GM12878 (cell line): ENCODE measurements around the gene AGER. TPM values are rescaled to one million over a fixed set of nuclear protein-coding genes. Genes with fewer than 3 reads are reported as not detected.

ENCODE experiments used
- ATF7 ChIP-seq: fragments of 450-650 bp; IDR thresholded peaks from 2 replicates; pipeline ENCODE4 v1.6.1; 2016; ENCODE audit warnings: low read depth, mild to moderate bottlenecking
- CBX3 ChIP-seq: fragments of 200-600 bp; sonication (generic); IDR thresholded peaks from 2 replicates; pipeline ENCODE4 v1.6.1; 2016; ENCODE audit warnings: low read depth, borderline replicate concordance
- CBX5 ChIP-seq: sonication (generic); IDR thresholded peaks from 2 replicates; pipeline ENCODE4 v1.6.1; 2016; ENCODE audit warnings: low read depth, moderate library complexity, mild to moderate bottlenecking, inconsistent platforms
- CEBPB ChIP-seq, 2 experiments: fragments of 150-350 bp in 1 of 2; IDR thresholded peaks; 2 replicates each; pipeline ENCODE4 v1.6.1; 2012 to 2014; ENCODE audit warnings: low read depth in 2 of 2, low read length in 2 of 2, borderline replicate concordance in 1 of 2, inconsistent platforms in 1 of 2
- CHD4 ChIP-seq: fragments of 200-600 bp; sonication (generic); IDR thresholded peaks from 2 replicates; pipeline ENCODE4 v1.6.1; 2016; ENCODE audit warnings: mild to moderate bottlenecking
- HDGF ChIP-seq: fragments of 450-650 bp; IDR thresholded peaks from 2 replicates; pipeline ENCODE4 v1.6.1; 2016; ENCODE audit warnings: antibody characterized with exemption
- NR2C2 ChIP-seq: IDR thresholded peaks from 2 replicates; pipeline ENCODE4 v1.6.1; 2011; ENCODE audit warnings: borderline replicate concordance, low read depth; ENCODE audit not compliant: control insufficient read depth, insufficient read length
- RCOR1 ChIP-seq: conservative IDR thresholded peaks from 2 replicates; pipeline ENCODE4 v1.6.1; 2012; ENCODE audit warnings: low read depth, low read length, improper control_type of control experiment
- SIN3A ChIP-seq: IDR thresholded peaks from 2 replicates; pipeline ENCODE4 v1.6.1; 2012; ENCODE audit warnings: low read depth, low read length, improper control_type of control experiment
- SIX5 ChIP-seq: IDR thresholded peaks from 2 replicates; pipeline ENCODE4 v1.6.1; 2011; ENCODE audit warnings: mild to moderate bottlenecking, low read depth, low read length, moderate library complexity; ENCODE audit not compliant: severe bottlenecking
- WRNIP1 ChIP-seq: IDR thresholded peaks from 2 replicates; pipeline ENCODE4 v1.6.1; 2011; ENCODE audit warnings: low read depth, low read length, improper control_type of control experiment, borderline replicate concordance
- ZBTB11 ChIP-seq: fragments of 450-650 bp; formaldehyde crosslinking; IDR thresholded peaks from 2 replicates; pipeline ENCODE4 v1.5.0; 2022; ENCODE audit warnings: mild to moderate bottlenecking, missing genetic modification characterization
- ZNF207 ChIP-seq: fragments of 450-650 bp; IDR thresholded peaks from 2 replicates; pipeline ENCODE4 v1.6.1; 2014; ENCODE audit warnings: antibody characterized with exemption, mild to moderate bottlenecking, borderline replicate concordance
- ZNF687 ChIP-seq: fragments of 450-650 bp; IDR thresholded peaks from 2 replicates; pipeline ENCODE4 v1.6.1; 2017; ENCODE audit warnings: mild to moderate bottlenecking, moderate library complexity
- polyA plus RNA-seq, 11 experiments: library from polyadenylated mRNA; depleted of rRNA in 4 of 11; unstranded in 6 of 11; stranded (reverse) in 5 of 11; fragments of >200 nt; fragmentation: Nextera tagmentation in 4 of 11; fragmentation: Illumina TruSeq in 1 of 11; extraction: Ambion mirVana in 4 of 11; extraction: Trizol in 1 of 11; gene quantifications; 1 replicate in 1 of 11; 2 replicates in 10 of 11; pipeline versions ENCODE4 v1.2.1 to v1.2.3, GENCODE V29; 2011 to 2016; ENCODE audit warnings: inconsistent platforms in 2 of 11, missing spikeins in 2 of 11, low read depth in 1 of 11
- total RNA-seq, 4 experiments: library from RNA; depleted of rRNA in 3 of 4; stranded (reverse); fragments of >200 nt in 3 of 4; fragmentation: Illumina TruSeq in 1 of 4; extraction: Trizol in 1 of 4; gene quantifications; 2 replicates each; pipeline versions ENCODE4 v1.2.1 to v1.2.3, GENCODE V29; 2013 to 2021
- TF ChIP-seq, protein P1 (sequence below): fragments of 450-650 bp; IDR thresholded peaks from 2 replicates; pipeline ENCODE4 v1.6.1; 2017; ENCODE audit warnings: antibody characterized with exemption, mild to moderate bottlenecking, moderate library complexity
- TF ChIP-seq, protein P2 (sequence below): fragments of 450-650 bp; IDR thresholded peaks from 2 replicates; pipeline ENCODE4 v1.6.1; 2017; ENCODE audit warnings: borderline replicate concordance
- TF ChIP-seq, protein P3 (sequence below): IDR thresholded peaks from 2 replicates; pipeline ENCODE4 v1.6.1; 2011; ENCODE audit warnings: low read depth, mild to moderate bottlenecking, low read length, moderate library complexity, borderline replicate concordance; ENCODE audit errors: extremely low read depth

Gene AGER
- total and polyA plus RNA-seq, 10 of the 15 experiments (the other 5 are each of a cell fraction or from before 2014, with no cell fraction given), result 1.1 to 18.2 (median 3.9) TPM

DNA sequence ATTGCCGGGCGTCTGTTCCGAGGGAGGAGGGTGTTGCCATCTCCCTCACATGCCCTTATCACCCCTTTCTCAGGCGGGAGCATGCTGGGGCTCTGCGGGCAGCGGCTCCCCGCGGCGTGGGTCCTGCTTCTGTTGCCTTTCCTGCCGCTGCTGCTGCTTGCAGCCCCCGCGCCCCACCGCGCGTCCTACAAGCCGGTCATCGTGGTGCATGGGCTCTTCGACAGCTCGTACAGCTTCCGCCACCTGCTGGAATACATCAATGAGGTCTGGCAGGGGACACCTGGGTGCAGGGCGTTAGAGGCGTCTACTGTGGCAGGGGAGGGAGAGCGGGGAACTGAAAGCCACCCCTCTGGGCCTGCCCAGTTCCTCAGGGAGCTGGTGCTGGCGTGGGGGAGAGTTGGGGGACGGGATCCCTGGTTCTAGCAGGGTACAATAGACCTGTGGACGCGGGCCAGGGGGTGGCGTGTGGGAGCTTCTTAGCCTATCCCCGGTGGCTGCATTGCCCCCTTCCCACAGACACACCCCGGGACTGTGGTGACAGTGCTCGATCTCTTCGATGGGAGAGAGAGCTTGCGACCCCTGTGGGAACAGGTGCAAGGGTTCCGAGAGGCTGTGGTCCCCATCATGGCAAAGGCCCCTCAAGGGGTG, 29.4 kb downstream of the AGER start (continued):
- TF ChIP-seq, protein P1, sequence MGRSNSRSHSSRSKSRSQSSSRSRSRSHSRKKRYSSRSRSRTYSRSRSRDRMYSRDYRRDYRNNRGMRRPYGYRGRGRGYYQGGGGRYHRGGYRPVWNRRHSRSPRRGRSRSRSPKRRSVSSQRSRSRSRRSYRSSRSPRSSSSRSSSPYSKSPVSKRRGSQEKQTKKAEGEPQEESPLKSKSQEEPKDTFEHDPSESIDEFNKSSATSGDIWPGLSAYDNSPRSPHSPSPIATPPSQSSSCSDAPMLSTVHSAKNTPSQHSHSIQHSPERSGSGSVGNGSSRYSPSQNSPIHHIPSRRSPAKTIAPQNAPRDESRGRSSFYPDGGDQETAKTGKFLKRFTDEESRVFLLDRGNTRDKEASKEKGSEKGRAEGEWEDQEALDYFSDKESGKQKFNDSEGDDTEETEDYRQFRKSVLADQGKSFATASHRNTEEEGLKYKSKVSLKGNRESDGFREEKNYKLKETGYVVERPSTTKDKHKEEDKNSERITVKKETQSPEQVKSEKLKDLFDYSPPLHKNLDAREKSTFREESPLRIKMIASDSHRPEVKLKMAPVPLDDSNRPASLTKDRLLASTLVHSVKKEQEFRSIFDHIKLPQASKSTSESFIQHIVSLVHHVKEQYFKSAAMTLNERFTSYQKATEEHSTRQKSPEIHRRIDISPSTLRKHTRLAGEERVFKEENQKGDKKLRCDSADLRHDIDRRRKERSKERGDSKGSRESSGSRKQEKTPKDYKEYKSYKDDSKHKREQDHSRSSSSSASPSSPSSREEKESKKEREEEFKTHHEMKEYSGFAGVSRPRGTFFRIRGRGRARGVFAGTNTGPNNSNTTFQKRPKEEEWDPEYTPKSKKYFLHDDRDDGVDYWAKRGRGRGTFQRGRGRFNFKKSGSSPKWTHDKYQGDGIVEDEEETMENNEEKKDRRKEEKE, result no peak
- TF ChIP-seq, protein P2, sequence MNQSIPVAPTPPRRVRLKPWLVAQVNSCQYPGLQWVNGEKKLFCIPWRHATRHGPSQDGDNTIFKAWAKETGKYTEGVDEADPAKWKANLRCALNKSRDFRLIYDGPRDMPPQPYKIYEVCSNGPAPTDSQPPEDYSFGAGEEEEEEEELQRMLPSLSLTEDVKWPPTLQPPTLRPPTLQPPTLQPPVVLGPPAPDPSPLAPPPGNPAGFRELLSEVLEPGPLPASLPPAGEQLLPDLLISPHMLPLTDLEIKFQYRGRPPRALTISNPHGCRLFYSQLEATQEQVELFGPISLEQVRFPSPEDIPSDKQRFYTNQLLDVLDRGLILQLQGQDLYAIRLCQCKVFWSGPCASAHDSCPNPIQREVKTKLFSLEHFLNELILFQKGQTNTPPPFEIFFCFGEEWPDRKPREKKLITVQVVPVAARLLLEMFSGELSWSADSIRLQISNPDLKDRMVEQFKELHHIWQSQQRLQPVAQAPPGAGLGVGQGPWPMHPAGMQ, result no peak
- TF ChIP-seq WRNIP1, result no peak
- TF ChIP-seq NR2C2, result no peak
- TF ChIP-seq CEBPB (IDR thresholded peaks at IDR 0.05; ENCODE audit: borderline replicate concordance in 1 of 2, low read depth in 2 of 2, low read length in 2 of 2), result no peak
- TF ChIP-seq SIN3A, result no peak; the same call in 1 of the 2 replicates
- no peak for TF ChIP-seq ZBTB11 (CRISPR knock-in tag)
- TF ChIP-seq, protein P3, sequence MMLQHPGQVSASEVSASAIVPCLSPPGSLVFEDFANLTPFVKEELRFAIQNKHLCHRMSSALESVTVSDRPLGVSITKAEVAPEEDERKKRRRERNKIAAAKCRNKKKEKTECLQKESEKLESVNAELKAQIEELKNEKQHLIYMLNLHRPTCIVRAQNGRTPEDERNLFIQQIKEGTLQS, result no peak
- no peak for TF ChIP-seq ATF7
- TF ChIP-seq HDGF, result 0 out of 2 replicates have a peak, but pooled peaks have one; percentile 21
- TF ChIP-seq SIX5, result no peak
- no peak for TF ChIP-seq CBX3
- TF ChIP-seq CHD4, result no peak
- TF ChIP-seq ZNF207, result no peak
- TF ChIP-seq ZNF687, result no peak
- TF ChIP-seq RCOR1, result no peak
- TF ChIP-seq CBX5, result no peak
